ENCODE data around the gene ADRA2B.

- no peak for TF ChIP-seq CTCF (IDR thresholded peaks at IDR 0.05)
- no peak for TF ChIP-seq POLR2A (IDR thresholded peaks at IDR 0.05; ENCODE audit: low read depth)
Measured at GRCh38 chr2:96124406-96125265, 8.3 kb upstream of the ADRA2B start.

Measured in esophagus muscularis mucosa (tissue), 3 donors.